HEK293T (cell line): ENCODE results near the gene STK33.

Experiments used
- CTCF ChIA-PET: fragments of 350-600 bp; formaldehyde crosslinking; extraction: SDS; loops from one replicate; lab custom pipeline; 2021; ENCODE audit warnings: antibody characterized with exemption, inconsistent platforms; lab: Yijun Ruan, JAX
- POLR2A ChIA-PET: fragments of 350-600 bp; formaldehyde crosslinking; extraction: SDS; loops from one replicate; lab custom pipeline; 2020; ENCODE audit warnings: antibody characterized with exemption, inconsistent platforms; lab: Yijun Ruan, JAX
- DNase-seq: peaks from one replicate; pipeline ENCODE4 v3.0.0; 2012; ENCODE audit warnings: mixed read lengths; ENCODE audit errors: extremely low spot score
- ARNT ChIP-seq: fragments of 450-650 bp; IDR thresholded peaks from 2 replicates; pipeline ENCODE4 v1.6.1; 2017; ENCODE audit warnings: mild to moderate bottlenecking
- BHLHE40 ChIP-seq: fragments of 450-650 bp; IDR thresholded peaks from 2 replicates; pipeline ENCODE4 v1.6.1; 2016; ENCODE audit warnings: mild to moderate bottlenecking, moderate library complexity, borderline replicate concordance
- CTBP1 ChIP-seq: fragments of 450-650 bp; IDR thresholded peaks from 2 replicates; pipeline ENCODE4 v1.6.1; 2016; ENCODE audit warnings: borderline replicate concordance
- ELF4 ChIP-seq: fragments of 450-650 bp; IDR thresholded peaks from 2 replicates; pipeline ENCODE4 v1.6.1; 2017; ENCODE audit warnings: antibody characterized with exemption
- FOXA1 ChIP-seq: fragments of 450-650 bp; IDR thresholded peaks from 2 replicates; pipeline ENCODE4 v1.6.1; 2016; ENCODE audit warnings: mild to moderate bottlenecking
- FOXK2 ChIP-seq: fragments of 450-650 bp; IDR thresholded peaks from 2 replicates; pipeline ENCODE4 v1.6.1; 2016; ENCODE audit warnings: mild to moderate bottlenecking
- FOXM1 ChIP-seq: fragments of 450-650 bp; IDR thresholded peaks from 2 replicates; pipeline ENCODE4 v1.6.1; 2017; ENCODE audit warnings: mild to moderate bottlenecking, borderline replicate concordance
- HDGF ChIP-seq: fragments of 450-650 bp; IDR thresholded peaks from 2 replicates; pipeline ENCODE4 v1.6.1; 2017; ENCODE audit warnings: antibody characterized with exemption, borderline replicate concordance
- L3MBTL2 ChIP-seq: fragments of 450-650 bp; conservative IDR thresholded peaks from 2 replicates; pipeline ENCODE4 v1.6.1; 2016; ENCODE audit warnings: mild to moderate bottlenecking
- LEF1 ChIP-seq: fragments of 450-650 bp; IDR thresholded peaks from 2 replicates; pipeline ENCODE4 v1.6.1; 2017; ENCODE audit warnings: mild to moderate bottlenecking, borderline replicate concordance
- NFRKB ChIP-seq: fragments of 450-650 bp; IDR thresholded peaks from 2 replicates; pipeline ENCODE4 v1.6.1; 2016; ENCODE audit warnings: mild to moderate bottlenecking, moderate library complexity
- SP1 ChIP-seq: fragments of 450-650 bp; IDR thresholded peaks from 2 replicates; pipeline ENCODE4 v1.6.1; 2017
- SUZ12 ChIP-seq: fragments of 450-650 bp; IDR thresholded peaks from 2 replicates; pipeline ENCODE4 v1.6.1; 2016; ENCODE audit warnings: mild to moderate bottlenecking
- TARDBP ChIP-seq: fragments of 450-650 bp; IDR thresholded peaks from 2 replicates; pipeline ENCODE4 v1.6.1; 2016
- ZNF384 ChIP-seq: fragments of 450-650 bp; IDR thresholded peaks from 2 replicates; pipeline ENCODE4 v1.6.1; 2016
- TF ChIP-seq, protein P1 (sequence below): fragments of 450-650 bp; IDR thresholded peaks from 2 replicates; pipeline ENCODE4 v1.6.1; 2016

Gene STK33

GRCh38 chr11:8345179-8345578 is 248.8 kb downstream of the STK33 start:
- DNase-seq, result no peak
- TF ChIP-seq BHLHE40, result no peak
- TF ChIP-seq, protein P1, sequence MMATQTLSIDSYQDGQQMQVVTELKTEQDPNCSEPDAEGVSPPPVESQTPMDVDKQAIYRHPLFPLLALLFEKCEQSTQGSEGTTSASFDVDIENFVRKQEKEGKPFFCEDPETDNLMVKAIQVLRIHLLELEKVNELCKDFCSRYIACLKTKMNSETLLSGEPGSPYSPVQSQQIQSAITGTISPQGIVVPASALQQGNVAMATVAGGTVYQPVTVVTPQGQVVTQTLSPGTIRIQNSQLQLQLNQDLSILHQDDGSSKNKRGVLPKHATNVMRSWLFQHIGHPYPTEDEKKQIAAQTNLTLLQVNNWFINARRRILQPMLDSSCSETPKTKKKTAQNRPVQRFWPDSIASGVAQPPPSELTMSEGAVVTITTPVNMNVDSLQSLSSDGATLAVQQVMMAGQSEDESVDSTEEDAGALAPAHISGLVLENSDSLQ, result no peak
- TF ChIP-seq TARDBP, result no peak
- TF ChIP-seq SP1, result no peak
- no peak for TF ChIP-seq NFRKB
- no peak for TF ChIP-seq CTBP1
- TF ChIP-seq L3MBTL2, result no peak
- TF ChIP-seq ELF4, result no peak
- TF ChIP-seq FOXA1, result no peak
- POLR2A ChIA-PET, result no interaction called here
- CTCF ChIA-PET, result no interaction called here

- no peak for DNase-seq
- ChIA-PET POLR2A (no interaction called here), CTCF (no interaction called here)
- no peak for TF ChIP-seq TARDBP
- TF ChIP-seq HDGF, result no peak
These were observed 249.7 kb downstream of the STK33 start for GRCh38 chr11:8344346-8344745.

DNA sequence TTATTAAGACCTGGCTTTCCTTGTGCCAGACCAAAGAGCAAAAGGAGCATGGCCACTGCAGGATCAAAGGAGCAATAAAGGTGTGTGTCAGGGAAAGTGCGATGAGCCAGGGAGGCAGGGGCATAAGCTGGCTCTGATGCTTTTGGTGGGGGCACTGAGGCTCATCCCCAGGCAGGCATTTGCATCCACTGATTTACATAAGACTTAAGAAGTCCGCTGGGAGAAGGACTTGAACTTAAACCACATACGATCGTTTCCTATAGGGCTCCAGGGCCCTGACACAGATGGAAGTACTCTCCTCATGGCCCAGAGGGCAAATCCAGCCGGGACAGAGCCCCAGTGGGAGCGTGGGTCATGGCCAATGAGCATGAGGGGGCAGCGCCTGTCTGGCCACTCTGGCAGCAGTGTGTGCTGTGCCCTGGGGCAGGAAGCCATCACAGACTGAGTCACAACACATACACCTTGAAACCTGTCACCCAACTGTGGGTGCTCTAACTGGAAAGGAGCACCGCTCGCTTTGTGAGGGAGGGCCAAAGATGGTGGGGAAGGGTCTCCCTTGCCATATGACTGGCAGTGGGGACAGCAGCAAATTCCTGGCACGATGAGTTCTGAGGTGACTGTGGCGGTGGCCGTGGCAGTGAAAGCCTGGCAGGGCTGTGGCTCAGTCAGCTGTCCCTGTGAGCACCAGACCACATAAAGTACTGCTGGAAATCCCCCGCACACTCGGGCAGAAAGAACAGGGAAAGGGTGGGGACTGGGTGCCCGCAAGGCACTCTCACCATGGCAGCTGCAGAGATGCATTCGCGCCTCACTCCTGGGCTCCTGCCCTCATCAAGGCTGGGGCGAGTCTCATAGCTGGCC is 251.0 kb downstream of the STK33 start:
- TF ChIP-seq FOXM1, result no peak
- TF ChIP-seq HDGF, result no peak
- no peak for TF ChIP-seq FOXK2
- no peak for TF ChIP-seq TARDBP
- TF ChIP-seq ELF4, result no peak
- TF ChIP-seq L3MBTL2, result no peak
- TF ChIP-seq NFRKB, result no peak
- TF ChIP-seq, protein P1, result no peak
- no peak for TF ChIP-seq BHLHE40
- TF ChIP-seq CTBP1, result no peak
- TF ChIP-seq ZNF384, result no peak
- TF ChIP-seq LEF1, result no peak
- no peak for TF ChIP-seq FOXA1
- TF ChIP-seq ARNT, result no peak
- TF ChIP-seq SUZ12, result no peak
- TF ChIP-seq SP1, result no peak
- ChIA-PET CTCF (no interaction called here), POLR2A (no interaction called here)
- DNase-seq, result no peak

- DNase-seq, result no peak
- POLR2A ChIA-PET, result no interaction called here
- TF ChIP-seq BHLHE40, result no peak
- no peak for TF ChIP-seq L3MBTL2
- TF ChIP-seq FOXM1, result no peak
- TF ChIP-seq ELF4, result no peak
- TF ChIP-seq TARDBP, result no peak
- TF ChIP-seq SUZ12, result no peak
- no peak for TF ChIP-seq CTBP1
- no peak for TF ChIP-seq NFRKB
- TF ChIP-seq ZNF384, result no peak
- no peak for TF ChIP-seq ARNT
- no peak for TF ChIP-seq LEF1
- TF ChIP-seq, protein P1, result no peak
- TF ChIP-seq FOXK2, result no peak
- TF ChIP-seq SP1, result no peak
- no peak for TF ChIP-seq FOXA1
- CTCF ChIA-PET, result no interaction called here
These were observed 252.0 kb downstream of the STK33 start for GRCh38 chr11:8341996-8342395.
